22Rv1 (cell line): Measurements from ENCODE around the gene GET3.

Source experiments
- H3K27ac ChIP-seq: fragments of 450-650 bp; 2 replicates; pipeline ENCODE4 v1.5.1; 2017
- CTCF ChIP-seq: fragments of 450-650 bp; IDR thresholded peaks from 2 replicates; pipeline ENCODE4 v1.5.1; 2017; ENCODE audit warnings: mild to moderate bottlenecking
- ZFX ChIP-seq: fragments of 450-650 bp; IDR thresholded peaks from 2 replicates; pipeline ENCODE4 v1.6.1; 2017; ENCODE audit warnings: antibody characterized with exemption, borderline replicate concordance

GET3 gene

GRCh38 chr19:12777217-12778016 is 40.1 kb downstream of the GET3 start:
- TF ChIP-seq ZFX (no peak), CTCF (peak; percentile 98)
- peak overlapping the region; percentile 95 for H3K27ac ChIP-seq

- peak overlapping the region; percentile 95 for H3K27ac ChIP-seq
Observed at GRCh38 chr19:12778017-12778904, 41.0 kb downstream of the GET3 start.

GRCh38 chr19:12778905-12779161 is 41.5 kb downstream of the GET3 start:
- TF ChIP-seq ZFX: no peak
- TF ChIP-seq CTCF: no peak

More at GRCh38 chr19:12778017-12778904, 41.0 kb downstream of the GET3 start:
- TF ChIP-seq ZFX: no peak
- TF ChIP-seq CTCF: no peak

GRCh38 chr19:12779162-12779993 is 42.1 kb downstream of the GET3 start:
- H3K27ac ChIP-seq: peak overlapping the region; percentile 95
- TF ChIP-seq CTCF (no peak), ZFX (no peak)

More at GRCh38 chr19:12778905-12779161, 41.5 kb downstream of the GET3 start:
- H3K27ac ChIP-seq: peak overlapping the region; percentile 95

GRCh38 chr19:12782174-12782423 is 44.8 kb downstream of the GET3 start:
- peak overlapping the region; percentile 98 for H3K27ac ChIP-seq
- no peak for TF ChIP-seq ZFX
- TF ChIP-seq CTCF: no peak

- peak overlapping the region; percentile 98 for H3K27ac ChIP-seq
- TF ChIP-seq ZFX (no peak), CTCF (no peak)
Observed at GRCh38 chr19:12782424-12783290, 45.4 kb downstream of the GET3 start.
